Fibroblast of upper back skin (primary cell): ENCODE results near the gene AMIGO2.

Source experiments
- DNase-seq: peaks from one replicate; pipeline ENCODE4 v3.0.0-alpha.2; 2013

Gene AMIGO2

GRCh38 chr12:47097276-47097896 is 17.6 kb upstream of the AMIGO2 start:
- no peak for DNase-seq

- peak; percentile 95 for DNase-seq
Measured at GRCh38 chr12:47095446-47096236, 15.9 kb upstream of the AMIGO2 start.

- no peak for DNase-seq
Measured at GRCh38 chr12:47094804-47095203, 15.0 kb upstream of the AMIGO2 start.

GRCh38 chr12:47091009-47091408 is 11.2 kb upstream of the AMIGO2 start:
- DNase-seq, result no peak

GRCh38 chr12:47088021-47088944 is 8.5 kb upstream of the AMIGO2 start:
- DNase-seq, result peak; percentile 60

GRCh38 chr12:47087088-47087688 is 7.4 kb upstream of the AMIGO2 start:
- peak; percentile 82 for DNase-seq

- DNase-seq, result peak; percentile 74
Measured at GRCh38 chr12:47085815-47086252, 6.1 kb upstream of the AMIGO2 start.

GRCh38 chr12:47084172-47084571 is 4.4 kb upstream of the AMIGO2 start:
- no peak for DNase-seq

GRCh38 chr12:47082796-47083621 is 3.2 kb upstream of the AMIGO2 start:
- peak; percentile 94 for DNase-seq

- no peak for DNase-seq
Measured at GRCh38 chr12:47082283-47082682, 2.5 kb upstream of the AMIGO2 start.

- peak; percentile 56 for DNase-seq
Measured at GRCh38 chr12:47080725-47081502, 1.2 kb upstream of the AMIGO2 start.

- DNase-seq, result peak; percentile 53
Measured at GRCh38 chr12:47079981-47080724, 394 bp upstream of the AMIGO2 start.

- no peak for DNase-seq
Measured at GRCh38 chr12:47078733-47079467, 859 bp downstream of the AMIGO2 start.

- DNase-seq, result no peak
Measured at GRCh38 chr12:47078086-47078395, 1.7 kb downstream of the AMIGO2 start.

GRCh38 chr12:47077206-47078085 is 2.3 kb downstream of the AMIGO2 start:
- no peak for DNase-seq

GRCh38 chr12:47075192-47076084 is 4.3 kb downstream of the AMIGO2 start:
- DNase-seq, result no peak

- DNase-seq, result no peak
Measured at GRCh38 chr12:47074757-47075156, 5.0 kb downstream of the AMIGO2 start.

GRCh38 chr12:47073951-47074350 is 5.8 kb downstream of the AMIGO2 start:
- no peak for DNase-seq
